GM23338 (cell line): ENCODE results near the gene PCDHGA1. TPM values are rescaled to one million over a fixed set of nuclear protein-coding genes. Genes with fewer than 3 reads are reported as not detected.

Source experiments
- ATAC-seq: fragments of 200-7000 bp; cut with Tn5 transposase; 3 replicates; pipeline ENCODE4 v1.9.1; 2020
- DNase-seq: peaks from one replicate; pipeline ENCODE4 v3.0.0-alpha.2; 2015; ENCODE audit warnings: low spot score
- H2AFZ ChIP-seq: fragments of 200-600 bp; sonication (generic); 2 replicates; pipeline ENCODE4 v1.8.0; 2016; ENCODE audit warnings: antibody characterized with exemption, mild to moderate bottlenecking, moderate library complexity
- H3F3A ChIP-seq: fragments of 200-600 bp; sonication (generic); replicated peaks from 2 replicates; pipeline ENCODE4 v1.8.0; 2017; ENCODE audit warnings: antibody characterized with exemption, mixed run types, low read depth
- H3K27ac ChIP-seq: fragments of 200-600 bp; sonication (generic); 2 replicates; pipeline ENCODE4 v1.6.1; 2016; ENCODE audit warnings: low read depth
- H3K27me3 ChIP-seq: fragments of 200-600 bp; sonication (generic); 2 replicates; pipeline ENCODE4 v1.8.0; 2016; ENCODE audit warnings: mild to moderate bottlenecking, mixed run types, moderate library complexity; ENCODE audit not compliant: insufficient read depth
- H3K36me3 ChIP-seq: fragments of 200-600 bp; sonication (generic); 2 replicates; pipeline ENCODE4 v1.8.0; 2016; ENCODE audit warnings: mild to moderate bottlenecking; ENCODE audit not compliant: insufficient read depth
- H3K4me1 ChIP-seq: fragments of 200-600 bp; sonication (generic); 2 replicates; pipeline ENCODE4 v1.8.0; 2016; ENCODE audit warnings: mild to moderate bottlenecking, moderate library complexity; ENCODE audit not compliant: insufficient read depth
- H3K4me2 ChIP-seq: fragments of 200-600 bp; sonication (generic); 2 replicates; pipeline ENCODE4 v1.7.1; 2017; ENCODE audit warnings: mixed run types
- H3K4me3 ChIP-seq: fragments of 200-600 bp; sonication (generic); 2 replicates; pipeline ENCODE4 v1.6.1; 2016; ENCODE audit warnings: mixed run types
- H3K79me2 ChIP-seq: fragments of 200-600 bp; sonication (generic); replicated peaks from 2 replicates; pipeline ENCODE4 v1.8.0; 2017; ENCODE audit warnings: mild to moderate bottlenecking; ENCODE audit not compliant: insufficient read depth
- H3K9me2 ChIP-seq: fragments of 200-600 bp; sonication (generic); 2 replicates; pipeline ENCODE4 v1.8.0; 2017; ENCODE audit not compliant: insufficient read depth
- H4K20me1 ChIP-seq: fragments of 200-600 bp; sonication (generic); replicated peaks from 2 replicates; pipeline ENCODE4 v1.8.0; 2017; ENCODE audit warnings: mild to moderate bottlenecking; ENCODE audit not compliant: insufficient read depth
- H3K27ac Mint-ChIP-seq: 2 replicates; pipeline ENCODE4 v1.8.0; 2020; ENCODE audit warnings: inconsistent platforms, mild to moderate bottlenecking, moderate library complexity, mixed read lengths
- H3K27me3 Mint-ChIP-seq: 3 replicates; pipeline ENCODE4 v1.8.0; 2022; ENCODE audit warnings: low read depth, mild to moderate bottlenecking, moderate library complexity, mixed read lengths, inconsistent platforms; ENCODE audit not compliant: insufficient read depth, poor library complexity
- H3K36me3 Mint-ChIP-seq: 3 replicates; pipeline ENCODE4 v1.8.0; 2021; ENCODE audit warnings: low read depth, mild to moderate bottlenecking, inconsistent platforms, moderate library complexity, mixed read lengths
- H3K4me1 Mint-ChIP-seq: 3 replicates; pipeline ENCODE4 v1.8.0; 2020; ENCODE audit warnings: mild to moderate bottlenecking, inconsistent platforms, mixed read lengths
- H3K4me3 Mint-ChIP-seq: 3 replicates; pipeline ENCODE4 v1.8.0; 2021; ENCODE audit warnings: moderate library complexity, mild to moderate bottlenecking, inconsistent platforms, mixed read lengths
- H3K9me3 Mint-ChIP-seq: 3 replicates; pipeline ENCODE4 v1.8.0; 2020; ENCODE audit warnings: moderate library complexity, mild to moderate bottlenecking, inconsistent platforms, mixed read lengths
- CREB1 ChIP-seq: fragments of 250-450 bp; sonication (Bioruptor Pico); IDR thresholded peaks from 2 replicates; pipeline ENCODE4 v1.5.0; 2020; ENCODE audit warnings: low read depth, mild to moderate bottlenecking, moderate library complexity
- CTCF ChIP-seq, 2 experiments: fragments of 200-600 bp in 1 of 2; sonication (generic) in 1 of 2; conservative IDR thresholded peaks; 2 replicates each; pipeline versions ENCODE4 v1.5.1 to v1.6.1; 2016 to 2017; ENCODE audit warnings: antibody characterized with exemption in 2 of 2, low read depth in 2 of 2, mild to moderate bottlenecking in 2 of 2, moderate library complexity in 1 of 2
- ETS1 ChIP-seq: IDR thresholded peaks from 2 replicates; pipeline ENCODE4 v1.6.1; 2016; ENCODE audit warnings: antibody characterized with exemption
- NANOG ChIP-seq: IDR thresholded peaks from 2 replicates; pipeline ENCODE4 v1.6.1; 2016; ENCODE audit warnings: antibody characterized with exemption, borderline replicate concordance
- REST ChIP-seq: IDR thresholded peaks from one replicate; pipeline ENCODE4 v1.6.1; 2018; ENCODE audit warnings: antibody characterized with exemption; ENCODE audit not compliant: unreplicated experiment
- ZNF331 ChIP-seq: fragments of 250-450 bp; sonication (Bioruptor Pico); IDR thresholded peaks from 2 replicates; pipeline ENCODE4 v1.5.0; 2020; ENCODE audit warnings: low read depth, mild to moderate bottlenecking, moderate library complexity
- polyA plus RNA-seq: library from polyadenylated mRNA; unstranded; fragments of >200 nt; fragmentation: Nextera tagmentation; extraction: Ambion mirVana; gene quantifications from 2 replicates; pipeline ENCODE4 v1.2.1, GENCODE V29; 2016
- total RNA-seq: library from RNA; depleted of rRNA; stranded (reverse); fragments of >200 nt; shearing (Covaris generic); gene quantifications from 2 replicates; pipeline ENCODE4 v1.2.3, GENCODE V29; 2014

The PCDHGA1 gene
- total and polyA plus RNA-seq, 2 experiments from 2014 or later, result 0.39 to 1.7 TPM

- TF ChIP-seq CTCF (conservative IDR thresholded peaks at IDR 0.05; ENCODE audit: low read depth in 2 of 2) (no peak), REST (no peak), NANOG (no peak)
Observed at GRCh38 chr5:141484310-141484640, 154.0 kb downstream of the PCDHGA1 start (continued).

- H3K36me3 ChIP-seq, result no peaks in the 10 kb centered on the region
- H3K9me3 Mint-ChIP-seq, result no peaks in the 10 kb centered on the region
- peak within 1 kb of the TSS; percentile 89 for H2AFZ ChIP-seq
- TF ChIP-seq CREB1 (CRISPR knock-in tag), result peak; percentile 43; the same call in 1 of the 2 replicates
- no peak for TF ChIP-seq CTCF (conservative IDR thresholded peaks at IDR 0.05; ENCODE audit: low read depth in 2 of 2)
- TF ChIP-seq ETS1, result no peak
- no peak for TF ChIP-seq ZNF331
- H3K36me3 Mint-ChIP-seq, result peaks cover 13% of the 10 kb centered on the region
- peaks cover 31% of the 10 kb centered on the region for H3K27me3 ChIP-seq
- H3K4me3 Mint-ChIP-seq, result peak within 1 kb of the TSS; percentile 69
- H3K4me2 ChIP-seq, result peak within 1 kb of the TSS; percentile 74
- peak within 1 kb of the TSS; percentile 53 for H3K4me3 ChIP-seq
- H3K4me1 Mint-ChIP-seq, result peaks cover 41% of the 10 kb centered on the region
- no peak within 1 kb of the TSS for H3K27ac ChIP-seq
- no peaks in the 10 kb centered on the region for H3K9me2 ChIP-seq
- peaks cover 30% of the 10 kb centered on the region for H3K27me3 Mint-ChIP-seq
- H3F3A ChIP-seq, result no peaks in the 10 kb centered on the region
- H3K27ac Mint-ChIP-seq, result no peak within 1 kb of the TSS; the same call in none of the 2 replicates
- peaks cover 3% of the 10 kb centered on the region; the same call in 1 of the 2 replicates for H4K20me1 ChIP-seq
- H3K79me2 ChIP-seq, result 0 out of 2 replicates have a peak, but pooled peaks cover 4% of the 10 kb centered on the region
- H3K4me1 ChIP-seq, result peaks cover 31% of the 10 kb centered on the region
- DNase-seq (peak; percentile 91), ATAC-seq (peak; percentile 92)
Observed at GRCh38 chr5:141484641-141485311, 154.5 kb downstream of the PCDHGA1 start, which contains the start of gene PCDHGC4. PCDHGC4 (plus strand) TSS chr5:141485030; CDS start chr5:141485174, 144 bp downstream.
